Small intestine (tissue), 7 donors: Measurements from ENCODE around the gene TMEM209. TPM values are rescaled to one million over a fixed set of nuclear protein-coding genes. Genes with fewer than 3 reads are reported as not detected.
A peak's percentile ranks its signal among the peaks of the same experiment; 100 is the strongest.
"Not testable (repeated sequence)": the region's sequence is repeated elsewhere in the genome, so short reads cannot be mapped to it uniquely, and the experiment has no call there.

Experiments used
- DNase-seq, 2 donors: peaks; one replicate each; pipeline versions ENCODE4 v3.0.0 to v3.0.0-alpha.2; 2013
- FAIRE-seq: peaks from 2 replicates; lab custom pipeline; 2012; peaks lifted over from hg19 to GRCh38; lab: Jason Lieb, UNC
- H3K27ac ChIP-seq, 3 donors: one replicate each; pipeline ENCODE4 v1.5.1; 2013; ENCODE audit warnings: low read length in 2 of 3, mild to moderate bottlenecking in 2 of 3, control low read depth in 1 of 3, inconsistent platforms in 1 of 3, low read depth in 1 of 3, moderate library complexity in 1 of 3
- H3K27me3 ChIP-seq, 3 donors: one replicate each; pipeline ENCODE4 v1.6.1; 2013; ENCODE audit warnings: low read length in 3 of 3, inconsistent platforms in 1 of 3; ENCODE audit not compliant: control insufficient read depth in 3 of 3, insufficient read depth in 3 of 3
- H3K36me3 ChIP-seq, 3 donors: one replicate each; pipeline ENCODE4 v1.6.1; 2013; ENCODE audit warnings: low read length in 3 of 3, inconsistent platforms in 1 of 3, low read depth in 1 of 3, mild to moderate bottlenecking in 1 of 3, moderate library complexity in 1 of 3; ENCODE audit not compliant: control insufficient read depth in 3 of 3, insufficient read depth in 2 of 3
- H3K4me1 ChIP-seq, 3 donors: one replicate each; pipeline ENCODE4 v1.6.1; 2013; ENCODE audit warnings: low read length in 2 of 3, inconsistent platforms in 1 of 3, low read depth in 1 of 3, mild to moderate bottlenecking in 1 of 3, moderate library complexity in 1 of 3; ENCODE audit not compliant: control insufficient read depth in 3 of 3, insufficient read depth in 2 of 3
- H3K4me3 ChIP-seq, 3 donors: one replicate each; pipeline ENCODE4 v1.5.1; 2013; ENCODE audit warnings: low read length in 3 of 3, control low read depth in 1 of 3, inconsistent platforms in 1 of 3, low read depth in 1 of 3, mild to moderate bottlenecking in 1 of 3, moderate library complexity in 1 of 3
- H3K9me3 ChIP-seq, 2 donors: one replicate each; pipeline ENCODE4 v1.6.1; 2013; ENCODE audit warnings: low read depth in 1 of 2, low read length in 1 of 2; ENCODE audit not compliant: control insufficient read depth in 2 of 2, insufficient read depth in 1 of 2
- WGBS, 3 donors: extraction: QIAGEN DNeasy Blood & Tissue Kit; methylation state at CpG; one replicate each; pipeline ENCODE4 v1.1.7; 2013; 5-methylcytosine and 5-hydroxymethylcytosine counted together
- polyA plus RNA-seq, 4 donors: library from polyadenylated mRNA; stranded (reverse) in 3 of 4; unstranded in 1 of 4; fragments of 200-250 nt in 3 of 4; fragments of 120-200 nt in 1 of 4; gene quantifications; one replicate each; pipeline versions ENCODE4 v1.2.1 to v1.2.3, GENCODE V29; 2013
- donor health status: healthy with polysubstance abuse.
- donor health status: control.
- donor health status: control.
- donor health status: Bipolar disorder and iron deficiency.
- donor health status: healthy.

TMEM209 gene
- polyA plus RNA-seq, 4 donors: 4.3 to 15.5 (median 9.0) TPM

- peak in 1 of 2 donors; percentile 23 for DNase-seq
- Histone ChIP-seq H3K4me3 (no peak overlapping the region), H3K9me3 (no peaks in the 10 kb centered on the region), H3K4me1 (peaks cover 0 to 45% (median 0%) of the 10 kb centered on the region in 3 donors), H3K36me3 (peaks cover 0 to 6% (median 0%) of the 10 kb centered on the region in 3 donors), H3K27ac (peak overlapping the region in 1 of 3 donors; percentile 60), H3K27me3 (no peaks in the 10 kb centered on the region)
- FAIRE-seq: no peak
- 21 to 53% (median 31%) methylated on average over 20 of the region's 20 CpGs for WGBS, 3 donors
Observed at GRCh38 chr7:130149281-130150139, 55.7 kb downstream of the TMEM209 start.

GRCh38 chr7:130148561-130148960 is 56.6 kb downstream of the TMEM209 start:
- DNase-seq (no peak), FAIRE-seq (no peak)
- Histone ChIP-seq H3K9me3 (no peaks in the 10 kb centered on the region), H3K27ac (no peak overlapping the region), H3K36me3 (peaks cover 0 to 6% (median 0%) of the 10 kb centered on the region in 3 donors), H3K27me3 (no peaks in the 10 kb centered on the region), H3K4me3 (no peak overlapping the region), H3K4me1 (peaks cover 0 to 43% (median 0%) of the 10 kb centered on the region in 3 donors)
- 57 to 74% (median 66%) methylated on average over 9 of the region's 9 CpGs for WGBS, 3 donors

DNA sequence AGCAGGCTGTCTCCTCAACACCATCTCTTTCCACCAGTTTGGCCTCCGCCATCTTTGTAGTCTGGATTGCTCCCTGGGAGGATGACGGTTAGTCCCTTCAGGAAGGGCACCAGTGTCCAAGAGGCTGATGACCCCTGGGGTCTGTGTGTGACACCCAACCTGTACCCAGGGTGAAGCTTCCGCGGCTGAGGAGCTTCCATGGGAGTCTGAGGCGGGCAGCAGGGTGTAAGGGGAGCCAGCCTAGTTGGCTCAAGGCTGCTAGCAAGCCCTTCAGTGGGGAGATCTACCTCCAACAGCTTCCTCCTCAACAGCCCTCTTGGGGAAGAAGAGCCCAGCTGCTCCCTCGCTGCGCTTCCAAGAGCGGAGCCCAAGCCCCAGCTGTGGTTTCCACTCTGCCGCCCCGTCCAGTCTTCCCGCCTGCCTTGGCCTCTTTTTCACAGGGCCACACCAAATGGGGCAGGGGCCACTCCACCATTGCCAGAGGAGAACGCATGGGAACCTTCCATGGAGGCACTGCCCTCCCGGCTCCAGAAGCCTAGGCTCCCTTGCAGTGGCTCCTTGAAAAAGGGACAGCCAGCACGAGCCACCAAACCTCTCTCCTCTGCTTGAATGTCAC is 57.4 kb downstream of the TMEM209 start:
- Histone ChIP-seq H3K4me3 (no peak overlapping the region), H3K36me3 (peaks cover 0 to 8% (median 0%) of the 10 kb centered on the region in 3 donors), H3K27me3 (no peaks in the 10 kb centered on the region), H3K27ac (no peak overlapping the region), H3K9me3 (no peaks in the 10 kb centered on the region), H3K4me1 (peaks cover 0 to 50% (median 0%) of the 10 kb centered on the region in 3 donors)
- FAIRE-seq (no peak), DNase-seq (no peak)
- 95 to 96% (median 96%) methylated on average over 14 of the region's 14 CpGs for WGBS, 3 donors

DNA sequence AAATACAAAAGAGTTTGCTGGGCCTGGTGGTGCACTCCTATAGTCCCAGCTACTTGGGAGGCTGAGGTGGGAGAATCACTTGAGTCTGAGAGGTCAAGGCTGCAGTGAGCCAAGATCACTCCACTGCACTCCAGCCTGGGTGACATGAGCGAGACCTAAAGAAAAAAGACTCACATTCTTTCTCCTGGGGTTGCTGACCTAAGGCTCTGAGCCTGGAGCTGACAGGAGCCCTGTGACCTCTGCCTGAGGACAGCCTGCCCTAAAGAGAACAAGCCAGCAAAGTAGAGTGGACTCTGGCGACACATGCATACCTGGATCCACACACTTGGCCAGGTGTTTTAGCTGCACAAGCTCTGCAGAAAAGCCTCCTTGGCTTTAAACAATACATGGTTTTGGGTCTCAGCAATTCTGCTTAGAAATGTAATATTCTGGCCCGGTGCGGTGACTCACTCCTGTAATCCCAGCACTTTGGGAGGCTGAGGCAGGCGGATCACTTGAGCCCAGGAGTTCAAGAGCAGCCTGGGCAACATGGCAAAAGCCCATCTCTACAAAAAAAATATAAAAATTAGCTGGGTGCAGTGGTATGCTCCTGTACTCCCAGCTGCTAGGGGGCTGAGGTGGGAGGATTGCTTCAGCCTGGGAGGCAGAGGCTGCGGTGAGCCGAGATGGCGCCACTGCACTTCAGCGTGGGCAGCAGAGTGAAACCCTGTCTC is 58.4 kb downstream of the TMEM209 start:
- FAIRE-seq (no peak), DNase-seq (no peak)
- 93 to 96% (median 94%) methylated on average over 9 of the region's 9 CpGs for WGBS, 3 donors

DNA sequence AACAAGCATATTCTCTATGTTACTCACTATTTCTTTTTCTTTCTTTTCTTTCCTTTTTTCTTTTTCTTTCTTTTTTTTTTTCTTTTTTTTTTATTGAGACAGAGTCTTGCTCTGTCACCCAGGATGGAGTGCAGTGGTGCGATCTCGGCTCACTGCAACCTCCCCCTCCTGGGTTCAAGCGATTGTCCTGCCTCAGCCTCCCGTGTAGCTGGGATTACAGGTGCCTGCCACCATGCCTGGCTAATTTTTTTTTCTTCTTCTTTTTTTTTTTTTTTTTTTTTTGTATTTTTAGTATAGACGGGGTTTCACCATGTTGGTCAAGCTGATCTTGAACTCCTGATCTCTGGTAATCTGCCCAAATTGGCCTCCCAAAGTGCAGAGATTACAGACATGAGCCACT is 59.1 kb downstream of the TMEM209 start:
- peaks cover 0 to 66% (median 0%) of the 10 kb centered on the region in 3 donors for H3K4me1 ChIP-seq
- WGBS, 3 donors: 93 to 98% (median 93%) methylated on average over 4 to 5 of the region's 5 CpGs
- H3K27ac ChIP-seq: peak overlapping the region in 1 of 3 donors; percentile 91
- not testable (repeated sequence) for H3K27me3 ChIP-seq, H3K9me3 ChIP-seq, H3K4me3 ChIP-seq, DNase-seq, FAIRE-seq
- H3K36me3 ChIP-seq: peaks cover 0 to 16% (median 0%) of the 10 kb centered on the region in 3 donors

More for the DNA sequence above, 58.4 kb downstream of the TMEM209 start:
- no peaks in the 10 kb centered on the region for H3K27me3 ChIP-seq
- H3K27ac ChIP-seq: no peak overlapping the region
- peaks cover 0 to 16% (median 0%) of the 10 kb centered on the region in 3 donors for H3K36me3 ChIP-seq
- no peaks in the 10 kb centered on the region for H3K9me3 ChIP-seq
- H3K4me1 ChIP-seq: peaks cover 0 to 59% (median 0%) of the 10 kb centered on the region in 3 donors
- no peak overlapping the region for H3K4me3 ChIP-seq

- Histone ChIP-seq H3K27me3 (no peaks in the 10 kb centered on the region), H3K4me1 (peaks cover 0 to 69% (median 5%) of the 10 kb centered on the region in 3 donors), H3K36me3 (peaks cover 0 to 18% (median 0%) of the 10 kb centered on the region in 3 donors), H3K9me3 (no peaks in the 10 kb centered on the region), H3K4me3 (no peak overlapping the region), H3K27ac (peak overlapping the region in 1 of 3 donors; percentile 91)
- FAIRE-seq: no peak
- 66 to 79% (median 70%) methylated on average over 14 of the region's 14 CpGs for WGBS, 3 donors
- no peak for DNase-seq
Observed at GRCh38 chr7:130145424-130146100, 59.6 kb downstream of the TMEM209 start.

GRCh38 chr7:130144312-130145171 is 60.7 kb downstream of the TMEM209 start:
- no peak overlapping the region for H3K4me3 ChIP-seq
- 13 to 54% (median 42%) methylated on average over 13 to 14 of the region's 14 CpGs for WGBS, 3 donors
- peaks cover 0 to 28% (median 0%) of the 10 kb centered on the region in 3 donors for H3K36me3 ChIP-seq
- H3K9me3 ChIP-seq: no peaks in the 10 kb centered on the region
- peaks cover 0 to 69% (median 5%) of the 10 kb centered on the region in 3 donors for H3K4me1 ChIP-seq
- peak overlapping the region in 2 of 3 donors; percentile 88 to 91 for H3K27ac ChIP-seq
- DNase-seq (peak; percentile 60 to 89), FAIRE-seq (no peak)
- no peaks in the 10 kb centered on the region for H3K27me3 ChIP-seq
